Measurements from ENCODE around the gene LIN52. TPM values are rescaled to one million over a fixed set of nuclear protein-coding genes. Genes with fewer than 3 reads are reported as not detected.

Gene LIN52
- total RNA-seq, 1 experiment from 2014 or later, result 11.0 TPM

- H3K14ac ChIP-seq (ENCODE audit: insufficient read depth, low read length), result no peak overlapping the region
- WGBS (ENCODE audit: extremely low coverage, insufficient read length, low lambda C conversion rate), result no CpG with 5 or more reads among the region's 1 CpG
- H3K36me3 Mint-ChIP-seq (ENCODE audit: insufficient read depth in 1 of 3, low read depth in 3 of 3), result peaks cover 4 to 13% (median 6%) of the 10 kb centered on the region in 3 experiments; a peak in 5 of 7 replicates
Measured at GRCh38 chr14:74126315-74127013, 41.7 kb downstream of the LIN52 start.

More at GRCh38 chr14:74126315-74127013, 41.7 kb downstream of the LIN52 start:
- Histone ChIP-seq H4K91ac (ENCODE audit: insufficient read length, low read depth, low read length) (no peak overlapping the region), H2AK5ac (ENCODE audit: insufficient read length, low read length) (no peak overlapping the region), H3K4me1 (ENCODE audit: insufficient read depth, low read length) (no peaks in the 10 kb centered on the region), H2BK12ac (ENCODE audit: insufficient read length, low read depth, low read length) (no peak overlapping the region), H4K8ac (replicated peaks; ENCODE audit: insufficient read length, low read depth, low read length) (no peak overlapping the region), H3K56ac (ENCODE audit: insufficient read length, low read depth, low read length) (no peak overlapping the region), H2AFZ (ENCODE audit: low read length) (no peak overlapping the region), H3K9ac (ENCODE audit: extremely low read depth, insufficient read length, low read length) (no peak overlapping the region), H3K27me3 (ENCODE audit: insufficient read depth, low read length) (no peaks in the 10 kb centered on the region), H2BK15ac (ENCODE audit: low read depth, low read length) (no peak overlapping the region), H3K79me1 (ENCODE audit: insufficient read depth, low read depth, low read length, poor library complexity, severe bottlenecking) (no peaks in the 10 kb centered on the region), H3T11ph (ENCODE audit: low read length) (no peak overlapping the region), H3K9me3 (ENCODE audit: control insufficient read depth, low read depth, low read length) (no peaks in the 10 kb centered on the region), H3K4me2 (ENCODE audit: insufficient read depth, insufficient read length, low read length) (no peak overlapping the region), H3K18ac (ENCODE audit: insufficient read length, low read depth, low read length) (no peak overlapping the region), H2BK5ac (ENCODE audit: insufficient read length, low read length) (no peak overlapping the region), H3K4ac (ENCODE audit: low read depth, low read length) (no peak overlapping the region), H3K23me2 (ENCODE audit: insufficient read length, low read depth, low read length, poor library complexity, severe bottlenecking) (no peaks in the 10 kb centered on the region), H2BK120ac (ENCODE audit: low read depth, low read length, poor library complexity, severe bottlenecking) (no peak overlapping the region), H3K27ac (ENCODE audit: insufficient read length, low read depth, low read length) (no peak overlapping the region), H3K23ac (ENCODE audit: insufficient read length, low read depth, low read length) (no peak overlapping the region), H2BK20ac (ENCODE audit: low read depth, low read length, poor library complexity, severe bottlenecking) (no peak overlapping the region), H4K20me1 (ENCODE audit: control insufficient read depth, insufficient read depth, insufficient read length) (no peaks in the 10 kb centered on the region), H3K79me2 (ENCODE audit: insufficient read depth, low read length) (no peaks in the 10 kb centered on the region), H4K5ac (ENCODE audit: insufficient read length, low read depth, low read length) (no peak overlapping the region)
- no peak for TF ChIP-seq CTCF (conservative IDR thresholded peaks at IDR 0.05)
- no peak for DNase-seq
- Mint-ChIP-seq H3K9me3 (peaks cover 0 to 3% of the 10 kb centered on the region in 2 experiments; a peak in 2 of 5 replicates), H3K27ac (no peak overlapping the region), H3K4me3 (no peak overlapping the region), H3K27me3 (ENCODE audit: low read depth) (no peaks in the 10 kb centered on the region), H3K4me1 (no peaks in the 10 kb centered on the region)

Measured in H9 (cell line).